IPS-18c (cell line): ENCODE data around the gene COPS6.

ENCODE experiments used
- H3K4me3 ChIP-seq: 2 replicates; pipeline ENCODE4 v1.7.0; 2013; ENCODE audit warnings: low read depth, mild to moderate bottlenecking, low read length, moderate library complexity; ENCODE audit not compliant: insufficient read depth
- H3K9me3 ChIP-seq: one replicate; pipeline ENCODE4 v1.6.1; 2013; ENCODE audit warnings: mild to moderate bottlenecking, low read length, moderate library complexity; ENCODE audit not compliant: control insufficient read depth, insufficient read depth

Gene COPS6

GRCh38 chr7:100072462-100072861, 16.3 kb upstream of the COPS6 start:
- Histone ChIP-seq H3K9me3 (peaks cover 58% of the 10 kb centered on the region), H3K4me3 (no peak overlapping the region)

GRCh38 chr7:100074841-100075240, 13.9 kb upstream of the COPS6 start:
- Histone ChIP-seq H3K4me3 (no peak overlapping the region), H3K9me3 (peaks cover 55% of the 10 kb centered on the region)

- H3K9me3 ChIP-seq = peaks cover 49% of the 10 kb centered on the region
These were observed 13.4 kb upstream of the COPS6 start for GRCh38 chr7:100075418-100075817.

GRCh38 chr7:100077205-100077604, 11.6 kb upstream of the COPS6 start:
- Histone ChIP-seq H3K9me3 (peaks cover 32% of the 10 kb centered on the region), H3K4me3 (no peak overlapping the region)

More at GRCh38 chr7:100075418-100075817, 13.4 kb upstream of the COPS6 start:
- H3K4me3 ChIP-seq = no peak overlapping the region

- Histone ChIP-seq H3K4me3 (no peak overlapping the region), H3K9me3 (peaks cover 18% of the 10 kb centered on the region)
These were observed 9.7 kb upstream of the COPS6 start for GRCh38 chr7:100079024-100079560.

- peak overlapping the region; percentile 98 for H3K4me3 ChIP-seq
These were observed 7.7 kb upstream of the COPS6 start for GRCh38 chr7:100080907-100081534.

GRCh38 chr7:100081535-100082102, 7.2 kb upstream of the COPS6 start, which contains the start of gene ZNF3:
TSS of gene ZNF3 (minus strand) at chr7:100081723. CDS start at chr7:100077357, 4,366 bp downstream.
- H3K4me3 ChIP-seq = peak within 1 kb of the TSS; percentile 98
- H3K9me3 ChIP-seq = peaks cover 6% of the 10 kb centered on the region

More at GRCh38 chr7:100080907-100081534, 7.7 kb upstream of the COPS6 start:
- H3K9me3 ChIP-seq = peaks cover 9% of the 10 kb centered on the region

GRCh38 chr7:100082978-100083377, 5.8 kb upstream of the COPS6 start:
- H3K9me3 ChIP-seq = no peaks in the 10 kb centered on the region
- H3K4me3 ChIP-seq = peak overlapping the region; percentile 98; the same call in 1 of the 2 replicates

GRCh38 chr7:100085515-100085914, 3.3 kb upstream of the COPS6 start:
- Histone ChIP-seq H3K9me3 (no peaks in the 10 kb centered on the region), H3K4me3 (no peak overlapping the region)

- no peak overlapping the region for H3K4me3 ChIP-seq
These were observed 1.6 kb upstream of the COPS6 start for GRCh38 chr7:100087055-100087750.

GRCh38 chr7:100088095-100088620, 611 bp upstream of the COPS6 start:
- H3K4me3 ChIP-seq = peak overlapping the region; percentile 94
- H3K9me3 ChIP-seq = no peaks in the 10 kb centered on the region

More at GRCh38 chr7:100087055-100087750, 1.6 kb upstream of the COPS6 start:
- no peaks in the 10 kb centered on the region for H3K9me3 ChIP-seq

GRCh38 chr7:100089458-100090196, 858 bp downstream of the COPS6 start:
- H3K4me3 ChIP-seq = peak overlapping the region; percentile 94
- no peaks in the 10 kb centered on the region for H3K9me3 ChIP-seq

- Histone ChIP-seq H3K4me3 (no peak overlapping the region), H3K9me3 (peaks cover 2% of the 10 kb centered on the region)
These were observed 2.0 kb downstream of the COPS6 start for GRCh38 chr7:100090527-100091410.

- Histone ChIP-seq H3K9me3 (peaks cover 2% of the 10 kb centered on the region), H3K4me3 (no peak overlapping the region)
These were observed 2.8 kb downstream of the COPS6 start for GRCh38 chr7:100091411-100092181.

- Histone ChIP-seq H3K4me3 (no peak overlapping the region), H3K9me3 (peaks cover 2% of the 10 kb centered on the region)
These were observed 4.3 kb downstream of the COPS6 start for GRCh38 chr7:100093054-100093453.
